ENCODE data around the gene S100A11. TPM values are rescaled to one million over a fixed set of nuclear protein-coding genes. Genes with fewer than 3 reads are reported as not detected.

S100A11 gene
- total RNA-seq, 3 donors from 2014 or later, result 220 to 325 (median 275) TPM

DNA sequence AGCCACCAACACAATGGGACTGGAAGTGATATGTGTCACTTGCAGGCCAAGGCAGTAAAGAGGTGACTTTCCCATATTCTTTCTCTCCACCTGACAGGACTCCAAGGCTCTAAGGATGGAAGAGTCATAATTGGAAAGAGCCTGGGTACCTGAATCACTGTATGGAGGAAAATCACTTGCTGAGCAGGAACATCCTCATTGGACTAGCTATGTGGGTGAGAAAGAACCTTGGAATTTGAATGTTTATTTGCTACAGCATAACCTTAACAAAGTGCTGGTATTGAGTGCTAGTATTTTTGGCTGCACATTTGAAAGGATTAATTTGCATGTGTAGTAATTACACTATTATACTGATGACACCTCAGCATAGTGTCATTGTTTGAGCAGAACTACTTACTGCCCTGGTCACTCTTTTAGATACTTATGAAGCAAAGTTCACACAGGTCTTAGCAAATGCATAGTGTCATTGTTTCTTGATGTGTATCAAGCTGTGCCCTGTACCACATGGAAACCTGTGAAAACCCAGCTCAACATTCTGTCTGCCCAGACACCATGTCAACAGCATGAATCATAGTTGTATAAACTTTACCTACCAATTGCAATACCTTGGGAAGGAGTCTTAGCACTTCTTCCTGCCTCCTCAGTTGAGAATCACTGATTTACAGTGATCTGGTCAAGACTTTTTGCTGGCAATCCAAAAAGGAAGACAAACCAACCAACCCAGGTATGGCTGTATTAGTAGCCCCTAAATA, 38.0 kb downstream of the S100A11 start:
- DNase-seq (ENCODE audit: low spot score in 2 of 2), result no peak
- no peaks in the 10 kb centered on the region for H3K4me1 ChIP-seq
- peak overlapping the region; percentile 40 to 48 for H3K27ac ChIP-seq
- no peaks in the 10 kb centered on the region for H3K27me3 ChIP-seq
- H3K36me3 ChIP-seq, result no peaks in the 10 kb centered on the region
- no peak overlapping the region for H3K4me3 ChIP-seq
- intact Hi-C loops (cut with DNase I; ENCODE audit: low total_unique reads), result no loop called here
- H3K9me3 ChIP-seq, result no peaks in the 10 kb centered on the region
- TF ChIP-seq POLR2AphosphoS5 (IDR thresholded peaks at IDR 0.05) (no peak), POLR2A (IDR thresholded peaks at IDR 0.05) (no peak)
- TF ChIP-seq, protein P1, sequence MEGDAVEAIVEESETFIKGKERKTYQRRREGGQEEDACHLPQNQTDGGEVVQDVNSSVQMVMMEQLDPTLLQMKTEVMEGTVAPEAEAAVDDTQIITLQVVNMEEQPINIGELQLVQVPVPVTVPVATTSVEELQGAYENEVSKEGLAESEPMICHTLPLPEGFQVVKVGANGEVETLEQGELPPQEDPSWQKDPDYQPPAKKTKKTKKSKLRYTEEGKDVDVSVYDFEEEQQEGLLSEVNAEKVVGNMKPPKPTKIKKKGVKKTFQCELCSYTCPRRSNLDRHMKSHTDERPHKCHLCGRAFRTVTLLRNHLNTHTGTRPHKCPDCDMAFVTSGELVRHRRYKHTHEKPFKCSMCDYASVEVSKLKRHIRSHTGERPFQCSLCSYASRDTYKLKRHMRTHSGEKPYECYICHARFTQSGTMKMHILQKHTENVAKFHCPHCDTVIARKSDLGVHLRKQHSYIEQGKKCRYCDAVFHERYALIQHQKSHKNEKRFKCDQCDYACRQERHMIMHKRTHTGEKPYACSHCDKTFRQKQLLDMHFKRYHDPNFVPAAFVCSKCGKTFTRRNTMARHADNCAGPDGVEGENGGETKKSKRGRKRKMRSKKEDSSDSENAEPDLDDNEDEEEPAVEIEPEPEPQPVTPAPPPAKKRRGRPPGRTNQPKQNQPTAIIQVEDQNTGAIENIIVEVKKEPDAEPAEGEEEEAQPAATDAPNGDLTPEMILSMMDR (IDR thresholded peaks at IDR 0.05), result no peak

DNA sequence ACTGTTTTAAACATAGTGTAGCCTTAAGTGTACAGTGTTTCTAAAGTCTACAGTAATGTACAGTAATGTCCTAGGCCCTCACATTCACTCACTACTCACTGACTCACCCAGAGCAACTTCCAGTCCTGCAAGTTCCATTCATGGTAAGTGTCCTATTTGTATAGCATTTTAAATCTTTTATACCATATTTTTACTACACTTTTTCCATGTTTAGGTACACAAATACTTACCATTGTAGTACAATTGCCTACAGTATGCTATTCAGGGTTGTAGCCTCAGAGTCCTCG, 39.6 kb downstream of the S100A11 start:
- no peak overlapping the region for H3K27ac ChIP-seq

DNA sequence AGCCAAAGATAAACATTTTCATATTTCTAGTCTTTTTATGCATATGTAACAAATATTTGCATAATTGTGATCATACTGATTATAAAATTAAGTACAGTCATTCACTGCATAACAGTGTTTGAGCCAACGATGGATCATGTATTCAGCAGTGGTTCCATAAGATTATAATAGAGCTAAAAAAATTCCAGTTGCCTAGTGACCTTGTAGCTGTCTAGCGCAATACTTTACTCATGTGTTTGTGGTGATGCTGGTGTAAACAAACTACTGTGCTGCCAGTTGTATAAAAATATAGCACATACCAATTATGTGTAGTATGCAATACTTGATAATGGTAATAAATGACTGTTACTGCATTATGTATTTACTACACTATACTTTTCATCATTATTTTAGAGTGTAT, 41.0 kb downstream of the S100A11 start:
- TF ChIP-seq POLR2A (IDR thresholded peaks at IDR 0.05), result no peak
- no peak for TF ChIP-seq POLR2AphosphoS5 (IDR thresholded peaks at IDR 0.05)
- TF ChIP-seq, protein P1 (IDR thresholded peaks at IDR 0.05), result no peak
- DNase-seq (ENCODE audit: low spot score in 2 of 2), result no peak
- peaks cover 0 to 10% of the 10 kb centered on the region in 2 donors for H3K4me1 ChIP-seq
- intact Hi-C loops (cut with DNase I; ENCODE audit: low total_unique reads), result no loop called here
- no peaks in the 10 kb centered on the region for H3K9me3 ChIP-seq
- H3K36me3 ChIP-seq, result no peaks in the 10 kb centered on the region
- no peak overlapping the region for H3K4me3 ChIP-seq
- H3K27ac ChIP-seq, result no peak overlapping the region
- no peaks in the 10 kb centered on the region for H3K27me3 ChIP-seq

More for the DNA sequence above, 39.6 kb downstream of the S100A11 start:
- Histone ChIP-seq H3K9me3 (no peaks in the 10 kb centered on the region), H3K4me1 (no peaks in the 10 kb centered on the region), H3K27me3 (no peaks in the 10 kb centered on the region), H3K4me3 (no peak overlapping the region), H3K36me3 (no peaks in the 10 kb centered on the region)
- TF ChIP-seq POLR2A (IDR thresholded peaks at IDR 0.05), result no peak
- TF ChIP-seq POLR2AphosphoS5 (IDR thresholded peaks at IDR 0.05), result no peak
- TF ChIP-seq, protein P1 (IDR thresholded peaks at IDR 0.05), result no peak
- DNase-seq (ENCODE audit: low spot score in 2 of 2), result no peak
- intact Hi-C loops (cut with DNase I; ENCODE audit: low total_unique reads), result no loop called here

DNA sequence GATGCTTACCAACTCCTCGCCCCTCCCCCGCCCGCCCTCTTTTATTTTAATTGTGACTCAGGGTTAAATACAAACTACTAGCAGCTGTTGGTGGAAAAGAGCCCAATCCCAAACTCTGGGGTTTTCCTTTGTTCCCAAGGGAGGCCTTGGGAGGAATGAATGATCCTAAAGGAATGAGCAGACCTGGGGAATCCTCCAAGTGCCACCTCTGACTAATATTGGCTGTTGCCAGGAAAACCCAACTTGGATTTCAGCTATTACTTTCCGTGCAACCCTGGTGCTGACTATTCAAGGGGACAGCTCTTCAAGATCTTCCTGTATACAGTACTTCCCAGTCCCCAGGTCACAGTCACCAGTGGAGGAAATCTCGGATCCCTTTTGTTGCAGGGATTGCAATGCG, 41.8 kb downstream of the S100A11 start:
- TF ChIP-seq, protein P1 (IDR thresholded peaks at IDR 0.05), result no peak
- TF ChIP-seq POLR2A (IDR thresholded peaks at IDR 0.05) (no peak), POLR2AphosphoS5 (IDR thresholded peaks at IDR 0.05) (no peak)

DNA sequence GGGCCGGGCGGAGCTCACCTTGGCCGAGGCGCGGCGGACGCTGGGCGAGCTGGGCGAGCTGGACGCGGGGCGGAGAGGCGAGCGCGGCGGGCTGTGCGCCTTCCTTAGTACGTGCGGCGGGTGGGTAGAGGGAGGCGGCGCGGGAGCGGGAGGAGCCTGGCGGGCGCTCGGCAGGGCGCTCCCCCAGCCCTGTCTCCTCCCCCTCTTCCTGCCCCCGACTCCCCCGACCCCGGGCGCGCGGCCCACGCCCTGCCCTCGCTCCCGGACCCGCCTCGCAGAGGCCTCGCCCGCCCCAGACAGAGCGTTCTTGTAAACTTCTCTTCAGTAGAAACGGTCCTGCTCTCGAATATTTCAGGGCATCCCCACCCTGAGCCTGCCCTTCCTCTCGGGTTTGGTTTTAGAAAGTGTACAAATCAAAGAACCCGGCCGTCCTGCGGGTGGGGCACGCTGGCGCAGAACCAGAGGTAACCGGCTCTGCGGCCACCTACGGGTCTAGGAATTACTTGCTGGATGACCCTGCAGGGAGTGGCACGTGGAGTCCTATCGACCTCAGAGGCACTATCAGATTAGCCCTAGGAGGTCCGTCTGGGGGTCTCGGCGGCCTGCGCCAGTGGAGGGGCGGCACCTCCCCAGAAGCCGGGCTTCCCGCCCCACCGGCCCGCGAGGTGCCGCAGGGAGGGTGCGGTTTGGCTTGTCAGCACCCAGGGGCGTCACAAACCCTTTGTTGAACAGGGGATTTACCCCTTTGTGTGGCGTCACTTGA, 42.9 kb downstream of the S100A11 start, which contains the start of gene S100A10:
S100A10 (minus strand) TSS at position 126 of the 763 bp plus-strand sequence. CDS start 7,629 bp downstream, outside the sequence.
- Histone ChIP-seq H3K27ac (peak within 1 kb of the TSS; percentile 91 to 99), H3K9me3 (no peaks in the 10 kb centered on the region), H3K4me3 (peak within 1 kb of the TSS; percentile 88 to 98 (median 97)), H3K36me3 (no peaks in the 10 kb centered on the region), H3K27me3 (no peaks in the 10 kb centered on the region), H3K4me1 (peaks cover 13 to 29% of the 10 kb centered on the region in 2 donors)
- TF ChIP-seq POLR2A (IDR thresholded peaks at IDR 0.05) (no peak), POLR2AphosphoS5 (IDR thresholded peaks at IDR 0.05) (peak; percentile 46 to 79 (median 66))
- intact Hi-C loops (cut with DNase I; ENCODE audit: low total_unique reads), result no loop called here
- peak; percentile 63 to 77 for DNase-seq (ENCODE audit: low spot score in 2 of 2)

More for the DNA sequence above, 41.8 kb downstream of the S100A11 start:
- Histone ChIP-seq H3K4me3 (no peak overlapping the region), H3K36me3 (no peaks in the 10 kb centered on the region), H3K27ac (peak overlapping the region; percentile 66 to 91), H3K4me1 (peaks cover 4 to 19% of the 10 kb centered on the region in 2 donors), H3K9me3 (no peaks in the 10 kb centered on the region), H3K27me3 (no peaks in the 10 kb centered on the region)
- no peak for DNase-seq (ENCODE audit: low spot score in 2 of 2)
- intact Hi-C loops (cut with DNase I; ENCODE audit: low total_unique reads), result no loop called here

All from breast epithelium (tissue), 4 donors.